ENCODE measurements around the gene SLC8A2.

The SLC8A2 gene

DNA sequence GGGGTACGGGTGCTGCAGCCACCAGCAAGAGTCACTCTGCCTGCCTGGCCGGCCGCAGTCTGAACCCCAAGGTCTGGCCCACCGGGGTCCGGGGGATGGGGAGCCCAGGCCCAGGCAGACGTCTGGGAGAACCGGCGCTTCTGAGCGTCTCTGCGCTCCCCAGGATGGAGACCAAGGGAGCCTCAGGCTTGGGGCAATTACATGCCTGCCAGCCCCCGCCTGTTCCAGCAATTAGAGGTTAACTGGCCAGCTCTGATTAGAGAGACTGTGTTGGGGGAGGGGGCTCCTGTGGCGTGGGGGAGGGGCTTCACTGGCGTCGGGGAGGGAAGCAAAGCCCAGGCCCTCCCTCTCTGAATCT lies 64.3 kb downstream of the SLC8A2 start:
- Histone ChIP-seq H3K79me2 (no peaks in the 10 kb centered on the region), H3K27me3 (ENCODE audit: control insufficient read depth, insufficient read depth, low read length) (peaks cover 4% of the 10 kb centered on the region), H3K27ac (no peak overlapping the region), H3K9me3 (ENCODE audit: control insufficient read depth, low read length) (no peaks in the 10 kb centered on the region), H2AFZ (peak overlapping the region; percentile 66), H3K4me1 (no peaks in the 10 kb centered on the region), H3K4me3 (ENCODE audit: low read depth, low read length) (no peak overlapping the region), H3K9ac (no peak overlapping the region), H3K4me2 (ENCODE audit: low read length) (no peak overlapping the region), H3K36me3 (ENCODE audit: control insufficient read depth, insufficient read depth, low read length) (no peaks in the 10 kb centered on the region)
- TF ChIP-seq, protein P1, sequence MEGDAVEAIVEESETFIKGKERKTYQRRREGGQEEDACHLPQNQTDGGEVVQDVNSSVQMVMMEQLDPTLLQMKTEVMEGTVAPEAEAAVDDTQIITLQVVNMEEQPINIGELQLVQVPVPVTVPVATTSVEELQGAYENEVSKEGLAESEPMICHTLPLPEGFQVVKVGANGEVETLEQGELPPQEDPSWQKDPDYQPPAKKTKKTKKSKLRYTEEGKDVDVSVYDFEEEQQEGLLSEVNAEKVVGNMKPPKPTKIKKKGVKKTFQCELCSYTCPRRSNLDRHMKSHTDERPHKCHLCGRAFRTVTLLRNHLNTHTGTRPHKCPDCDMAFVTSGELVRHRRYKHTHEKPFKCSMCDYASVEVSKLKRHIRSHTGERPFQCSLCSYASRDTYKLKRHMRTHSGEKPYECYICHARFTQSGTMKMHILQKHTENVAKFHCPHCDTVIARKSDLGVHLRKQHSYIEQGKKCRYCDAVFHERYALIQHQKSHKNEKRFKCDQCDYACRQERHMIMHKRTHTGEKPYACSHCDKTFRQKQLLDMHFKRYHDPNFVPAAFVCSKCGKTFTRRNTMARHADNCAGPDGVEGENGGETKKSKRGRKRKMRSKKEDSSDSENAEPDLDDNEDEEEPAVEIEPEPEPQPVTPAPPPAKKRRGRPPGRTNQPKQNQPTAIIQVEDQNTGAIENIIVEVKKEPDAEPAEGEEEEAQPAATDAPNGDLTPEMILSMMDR (IDR thresholded peaks at IDR 0.05), result no peak

DNA sequence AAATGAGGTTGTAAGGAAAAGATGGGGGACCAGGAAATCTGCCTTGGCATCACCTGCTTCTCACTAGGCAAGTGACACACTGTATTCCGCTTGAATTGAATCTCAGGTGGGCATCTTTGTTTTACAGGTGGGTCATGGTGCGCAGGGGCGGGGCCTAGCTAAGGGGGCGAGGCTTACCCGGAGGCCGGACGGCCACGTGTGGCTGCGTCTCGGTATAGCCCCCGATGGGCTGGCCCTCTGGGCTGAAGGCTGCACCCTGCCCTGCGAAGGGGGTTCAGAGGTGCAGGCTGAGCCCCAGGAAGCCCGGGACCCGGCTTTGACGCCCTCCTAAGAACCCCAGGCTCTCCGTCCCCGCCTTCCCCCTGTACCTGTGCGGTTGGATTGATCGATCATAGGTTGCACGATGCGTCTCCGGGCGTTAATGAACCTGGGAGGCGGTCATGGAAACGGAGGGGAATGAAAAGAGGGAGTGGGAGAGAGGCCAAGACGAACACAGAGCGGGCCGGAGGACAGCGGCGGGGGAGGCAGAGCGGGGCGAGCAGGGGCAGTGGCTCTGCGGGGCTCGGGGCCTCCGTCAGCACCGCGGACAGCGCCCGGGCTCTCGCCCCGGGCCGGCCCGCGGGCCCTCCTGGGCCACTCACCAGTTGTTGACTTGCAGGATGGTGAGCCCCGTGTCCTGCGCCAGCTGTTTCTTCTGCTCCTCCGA lies 64.8 kb downstream of the SLC8A2 start:
- H3K9me3 ChIP-seq (ENCODE audit: control insufficient read depth, low read length), result no peaks in the 10 kb centered on the region
- peak overlapping the region; percentile 66 for H2AFZ ChIP-seq
- H3K27me3 ChIP-seq (ENCODE audit: control insufficient read depth, insufficient read depth, low read length), result peaks cover 4% of the 10 kb centered on the region
- no peak overlapping the region for H3K4me3 ChIP-seq (ENCODE audit: low read depth, low read length)
- H3K36me3 ChIP-seq (ENCODE audit: control insufficient read depth, insufficient read depth, low read length), result no peaks in the 10 kb centered on the region
- no peak overlapping the region for H3K27ac ChIP-seq
- H3K9ac ChIP-seq, result no peak overlapping the region
- no peaks in the 10 kb centered on the region for H3K4me1 ChIP-seq
- H3K4me2 ChIP-seq (ENCODE audit: low read length), result no peak overlapping the region
- no peaks in the 10 kb centered on the region for H3K79me2 ChIP-seq
- TF ChIP-seq, protein P1 (IDR thresholded peaks at IDR 0.05), result no peak

DNA sequence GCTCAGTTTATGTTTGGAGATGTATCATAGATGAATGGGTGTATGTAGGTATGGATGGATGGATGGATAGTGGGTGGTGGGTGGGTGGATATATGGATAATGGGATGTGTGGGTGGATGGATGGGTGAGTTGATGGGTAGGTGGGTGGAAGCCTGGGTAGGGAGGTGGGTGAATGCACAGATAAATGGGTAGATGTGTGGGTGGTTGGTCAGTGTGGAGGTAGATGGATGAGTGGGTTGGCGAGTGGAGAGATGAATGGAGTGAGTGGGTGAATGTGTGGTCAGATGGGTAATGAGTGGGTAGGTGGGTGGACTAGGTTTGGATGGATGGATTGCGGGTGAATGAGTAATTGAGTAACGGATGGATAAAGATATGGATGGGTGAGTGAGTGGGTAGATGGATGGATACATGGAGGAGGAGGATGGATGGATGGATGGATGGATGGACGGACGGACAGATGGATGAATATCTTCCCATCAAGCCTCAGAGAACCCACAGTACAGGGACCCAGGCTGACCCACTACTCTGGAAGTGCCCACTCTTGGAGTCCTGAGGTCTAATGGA lies 65.8 kb downstream of the SLC8A2 start:
- H3K4me2 ChIP-seq (ENCODE audit: low read length), result no peak overlapping the region
- H3K36me3 ChIP-seq (ENCODE audit: control insufficient read depth, insufficient read depth, low read length), result no peaks in the 10 kb centered on the region
- H3K4me1 ChIP-seq, result no peaks in the 10 kb centered on the region
- H2AFZ ChIP-seq, result no peak overlapping the region
- no peak overlapping the region for H3K4me3 ChIP-seq (ENCODE audit: low read depth, low read length)
- TF ChIP-seq, protein P1 (IDR thresholded peaks at IDR 0.05), result no peak
- no peak overlapping the region for H3K9ac ChIP-seq
- no peak overlapping the region for H3K27ac ChIP-seq
- H3K79me2 ChIP-seq, result no peaks in the 10 kb centered on the region
- no peaks in the 10 kb centered on the region for H3K9me3 ChIP-seq (ENCODE audit: control insufficient read depth, low read length)
- peaks cover 4% of the 10 kb centered on the region for H3K27me3 ChIP-seq (ENCODE audit: control insufficient read depth, insufficient read depth, low read length)

DNA sequence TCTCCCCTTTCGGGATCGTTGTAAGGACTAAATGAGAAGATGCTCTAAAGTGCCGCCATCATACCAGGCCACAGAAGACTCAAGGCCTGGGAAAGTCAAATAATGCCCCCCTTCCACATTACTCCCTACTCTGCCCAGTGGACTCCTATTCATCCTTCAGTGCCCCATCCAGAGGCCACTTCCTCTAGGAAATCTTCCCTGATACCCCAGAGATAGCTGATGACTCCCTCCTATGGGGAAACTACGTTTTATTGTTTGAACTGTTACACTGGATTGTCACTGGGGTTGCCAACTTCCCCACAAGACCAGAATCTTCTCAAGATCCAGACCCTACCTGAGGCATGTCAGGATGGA lies 66.5 kb downstream of the SLC8A2 start:
- Histone ChIP-seq H3K4me2 (ENCODE audit: low read length) (no peak overlapping the region), H3K9ac (no peak overlapping the region), H3K4me3 (ENCODE audit: low read depth, low read length) (no peak overlapping the region), H3K4me1 (no peaks in the 10 kb centered on the region), H3K27me3 (ENCODE audit: control insufficient read depth, insufficient read depth, low read length) (peaks cover 4% of the 10 kb centered on the region), H2AFZ (no peak overlapping the region), H3K36me3 (ENCODE audit: control insufficient read depth, insufficient read depth, low read length) (no peaks in the 10 kb centered on the region), H3K9me3 (ENCODE audit: control insufficient read depth, low read length) (no peaks in the 10 kb centered on the region), H3K27ac (no peak overlapping the region), H3K79me2 (no peaks in the 10 kb centered on the region)
- TF ChIP-seq, protein P1 (IDR thresholded peaks at IDR 0.05), result no peak

Measured in parathyroid adenoma (tissue), 2 donors.